Smooth muscle cell of the brain vasculature (primary cell): ENCODE data around the gene CYP17A1.
"Not testable (repeated sequence)": the region's sequence is repeated elsewhere in the genome, so short reads cannot be mapped to it uniquely, and the experiment has no call there.

Experiments used
- DNase-seq: peaks from one replicate; pipeline ENCODE4 v3.0.0-alpha.2; 2012; ENCODE audit warnings: low read depth, low spot score

Gene CYP17A1

GRCh38 chr10:102837230-102837721, at the start of gene CYP17A1:
Gene CYP17A1, minus strand, starts transcription at chr10:102837413. Its CDS starts 52 bp downstream, at chr10:102837361.
- DNase-seq, result no peak

GRCh38 chr10:102880256-102880655, 43.0 kb upstream of the CYP17A1 start:
- DNase-seq, result no peak

GRCh38 chr10:102878629-102879028, 41.4 kb upstream of the CYP17A1 start:
- no peak for DNase-seq

GRCh38 chr10:102876747-102877153, 39.5 kb upstream of the CYP17A1 start:
- DNase-seq, result no peak

- no peak for DNase-seq
Measured at GRCh38 chr10:102872163-102872562, 35.0 kb upstream of the CYP17A1 start.

GRCh38 chr10:102870221-102870620, 33.0 kb upstream of the CYP17A1 start:
- no peak for DNase-seq

- DNase-seq, result no peak
Measured at GRCh38 chr10:102869258-102870198, 32.3 kb upstream of the CYP17A1 start, which contains the start of gene AS3MT. Gene AS3MT, plus strand, starts transcription at chr10:102869470. Its CDS starts 123 bp downstream, at chr10:102869593.

GRCh38 chr10:102868911-102869257, 31.7 kb upstream of the CYP17A1 start:
- no peak for DNase-seq

- DNase-seq, result no peak
Measured at GRCh38 chr10:102865620-102866019, 28.4 kb upstream of the CYP17A1 start.

GRCh38 chr10:102863660-102864059, 26.4 kb upstream of the CYP17A1 start:
- DNase-seq, result no peak

GRCh38 chr10:102859911-102860310, 22.7 kb upstream of the CYP17A1 start:
- DNase-seq, result no peak

- no peak for DNase-seq
Measured at GRCh38 chr10:102856758-102857424, 19.7 kb upstream of the CYP17A1 start.

- peak; percentile 90 for DNase-seq
Measured at GRCh38 chr10:102855731-102856436, 18.7 kb upstream of the CYP17A1 start.

- not testable (repeated sequence) for DNase-seq
Measured at GRCh38 chr10:102853237-102853636, 16.0 kb upstream of the CYP17A1 start.

- no peak for DNase-seq
Measured at GRCh38 chr10:102850025-102850518, 12.9 kb upstream of the CYP17A1 start.

GRCh38 chr10:102845352-102845902, 8.2 kb upstream of the CYP17A1 start:
- DNase-seq, result no peak

GRCh38 chr10:102844190-102844776, 7.1 kb upstream of the CYP17A1 start:
- DNase-seq, result not testable (repeated sequence)

GRCh38 chr10:102843139-102843538, 5.9 kb upstream of the CYP17A1 start:
- not testable (repeated sequence) for DNase-seq

- DNase-seq, result no peak
Measured at GRCh38 chr10:102841827-102842345, 4.7 kb upstream of the CYP17A1 start.

- not testable (repeated sequence) for DNase-seq
Measured at GRCh38 chr10:102838276-102838927, 1.2 kb upstream of the CYP17A1 start.
